HG03097 (cell line): ENCODE data around the gene CYP17A1.
"Not testable (repeated sequence)": the region's sequence is repeated elsewhere in the genome, so short reads cannot be mapped to it uniquely, and the experiment has no call there.

ENCODE experiments used
- ATAC-seq: cut with Tn5 transposase; IDR thresholded peaks from one replicate; pipeline ENCODE4 v1.9.1; 2021; ENCODE audit not compliant: unreplicated experiment, low FRiP score

CYP17A1 gene

DNA sequence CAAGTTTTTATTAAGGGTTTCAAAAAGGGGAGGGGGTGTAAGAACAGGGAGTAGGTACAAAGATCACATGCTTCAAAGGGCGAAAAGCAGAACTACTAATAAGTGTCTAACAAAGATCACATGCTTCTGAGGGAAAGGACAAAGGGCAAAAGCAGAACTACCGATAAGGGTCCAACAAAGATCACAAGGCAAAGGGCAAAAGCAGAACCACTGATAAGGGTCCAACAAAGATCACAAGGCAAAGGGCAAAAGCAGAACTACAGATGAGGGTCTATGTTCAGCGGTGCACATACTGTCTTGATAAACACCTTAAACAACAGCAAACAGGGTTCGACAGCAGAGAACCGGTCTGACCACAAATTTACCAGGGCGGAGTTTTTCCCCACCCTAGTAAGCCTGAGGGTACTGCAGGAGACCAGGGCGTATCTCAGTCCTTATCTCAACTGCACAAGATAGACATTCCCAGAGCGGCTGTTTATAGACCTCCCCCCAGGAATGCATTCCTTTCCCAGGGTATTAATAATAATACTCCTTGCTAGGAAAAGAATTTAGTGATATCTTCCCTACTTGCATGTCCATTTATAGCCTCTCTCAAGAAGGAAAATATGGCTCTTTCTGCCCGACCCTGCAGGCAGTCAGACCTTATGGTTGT lies 1.2 kb upstream of the CYP17A1 start:
- ATAC-seq = not testable (repeated sequence)

DNA sequence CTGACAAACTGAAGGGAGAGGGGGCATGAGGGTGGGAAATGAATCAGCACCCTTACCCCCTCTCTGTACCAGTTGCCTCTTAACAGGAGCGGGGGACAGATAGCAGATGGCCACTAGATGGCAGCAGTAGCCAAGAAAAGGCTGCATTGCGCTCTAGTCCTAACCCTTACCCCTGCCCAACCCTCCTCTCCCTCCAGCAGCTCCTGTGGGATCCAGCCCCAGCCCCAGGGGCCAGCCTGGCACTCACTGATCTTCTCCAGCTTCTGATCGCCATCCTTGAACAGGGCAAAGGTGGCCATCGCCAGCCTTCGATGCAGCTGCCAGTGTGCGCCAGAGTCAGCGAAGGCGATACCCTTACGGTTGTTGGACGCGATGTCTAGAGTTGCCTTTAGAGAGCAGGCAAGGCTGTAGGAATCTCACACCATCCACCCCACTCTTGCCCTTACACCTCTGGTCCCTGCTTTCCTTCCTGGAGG lies 2.2 kb downstream of the CYP17A1 start:
- ATAC-seq = no peak

DNA sequence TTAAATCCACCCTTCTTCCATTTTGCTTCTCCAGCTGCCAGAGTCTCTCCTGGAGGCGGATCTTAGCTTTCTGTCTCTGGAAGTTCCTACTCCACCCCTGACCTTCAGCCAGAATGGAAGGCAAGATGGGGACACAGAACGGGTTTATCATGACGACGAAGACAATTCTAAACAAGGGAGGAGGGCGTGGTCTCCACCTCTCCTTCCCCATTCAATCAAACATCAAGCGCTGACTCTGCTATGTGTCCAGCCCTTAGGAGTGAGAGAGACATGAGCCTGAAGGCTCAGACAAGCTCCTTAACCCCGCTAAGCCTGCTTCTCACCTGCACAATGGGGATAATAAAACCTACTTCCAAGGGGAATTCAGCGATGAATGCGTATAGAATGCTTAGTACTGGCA lies 3.1 kb downstream of the CYP17A1 start:
- no peak for ATAC-seq

DNA sequence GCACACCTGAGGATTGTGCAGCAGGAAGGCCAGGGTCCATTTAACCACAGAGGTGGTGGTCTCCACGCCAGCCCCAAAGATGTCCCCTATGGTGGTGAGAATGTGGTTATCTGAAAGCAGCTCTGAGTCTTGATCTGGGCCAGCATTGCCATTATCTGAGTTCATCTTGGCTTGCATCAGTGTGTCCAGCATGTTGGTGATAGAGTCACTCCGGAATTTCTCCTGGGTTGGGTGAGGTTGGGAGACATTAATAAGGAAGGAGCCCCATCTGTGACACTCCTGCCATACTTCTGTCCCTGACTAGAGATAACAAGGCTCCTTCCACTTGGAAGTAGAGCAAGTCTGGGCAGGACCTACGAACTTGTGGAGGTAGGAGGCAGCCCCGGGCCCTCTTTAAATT lies 4.2 kb downstream of the CYP17A1 start:
- no peak for ATAC-seq

DNA sequence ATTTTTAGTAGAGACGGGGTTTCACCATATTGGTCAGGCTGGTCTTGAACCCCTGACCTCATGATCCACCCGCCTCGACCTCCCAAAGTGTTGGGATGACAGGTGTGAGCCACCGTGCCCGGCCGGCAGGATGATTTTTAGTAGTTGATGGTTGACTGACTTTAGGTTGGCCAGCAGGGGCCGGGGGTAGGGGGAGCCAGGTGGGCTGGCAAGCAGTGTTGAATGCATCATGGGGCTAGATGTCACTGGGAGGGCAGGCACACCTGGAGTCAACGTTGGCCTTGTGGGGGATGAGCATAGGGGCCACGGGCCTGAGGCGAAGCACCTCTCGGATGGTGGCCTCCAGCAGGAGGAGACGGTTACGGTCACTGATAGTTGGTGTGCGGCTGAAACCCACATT lies 5.0 kb downstream of the CYP17A1 start:
- no peak for ATAC-seq

DNA sequence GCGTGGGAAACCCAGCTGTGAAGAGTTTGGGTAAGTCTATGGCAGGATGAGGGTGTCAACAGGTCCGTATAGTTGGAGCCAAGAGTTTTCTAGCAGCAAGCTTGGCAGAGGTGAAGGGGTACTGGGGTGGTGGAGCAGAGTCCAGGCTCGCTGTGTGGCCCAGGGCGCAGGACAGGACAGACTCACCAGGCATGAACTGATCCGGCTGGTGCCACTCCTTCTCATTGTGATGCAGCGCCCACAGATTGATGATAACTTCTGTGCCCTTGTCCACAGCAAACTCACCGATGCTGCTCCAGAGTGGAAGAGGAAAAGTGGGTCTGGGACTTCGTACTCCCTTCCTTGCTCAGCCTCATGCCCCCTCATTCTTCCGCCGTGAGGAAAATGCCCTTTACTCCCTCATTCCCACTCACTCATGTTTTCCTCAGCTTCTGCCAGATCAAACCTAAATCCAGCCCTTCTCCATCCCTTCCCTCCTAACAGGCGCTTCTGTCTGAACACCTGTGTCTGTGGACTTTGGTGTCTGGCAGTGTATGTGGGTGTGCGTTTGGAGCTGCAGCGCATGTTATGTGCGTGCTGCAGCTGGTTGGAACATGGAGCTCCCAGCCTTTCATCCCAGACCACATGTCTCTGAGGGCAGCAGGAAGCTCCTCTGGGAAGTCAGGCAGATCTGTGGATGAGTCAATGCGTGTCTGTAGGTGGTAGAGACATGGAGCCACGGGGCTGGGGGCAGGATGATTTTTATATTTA lies 5.7 kb downstream of the CYP17A1 start:
- ATAC-seq = no peak

DNA sequence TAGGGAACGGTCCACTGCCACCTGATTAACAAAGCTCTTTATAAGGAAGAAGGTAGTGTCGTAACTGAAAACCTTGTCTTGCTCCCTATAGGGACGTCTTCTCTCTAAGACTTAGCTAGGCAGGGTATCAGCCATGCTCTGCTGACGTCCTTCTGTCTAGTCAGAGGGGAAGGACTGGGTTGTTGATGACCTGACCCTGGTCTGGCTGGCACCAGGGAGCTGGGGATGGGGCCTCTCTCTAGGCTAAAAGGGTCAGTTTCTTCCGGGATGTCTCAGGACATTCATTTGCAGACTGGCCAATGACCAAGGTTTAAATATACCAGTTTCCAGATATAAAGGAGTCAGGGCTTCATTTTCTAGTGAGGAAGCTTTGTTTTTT lies 9.6 kb downstream of the CYP17A1 start:
- no peak for ATAC-seq

DNA sequence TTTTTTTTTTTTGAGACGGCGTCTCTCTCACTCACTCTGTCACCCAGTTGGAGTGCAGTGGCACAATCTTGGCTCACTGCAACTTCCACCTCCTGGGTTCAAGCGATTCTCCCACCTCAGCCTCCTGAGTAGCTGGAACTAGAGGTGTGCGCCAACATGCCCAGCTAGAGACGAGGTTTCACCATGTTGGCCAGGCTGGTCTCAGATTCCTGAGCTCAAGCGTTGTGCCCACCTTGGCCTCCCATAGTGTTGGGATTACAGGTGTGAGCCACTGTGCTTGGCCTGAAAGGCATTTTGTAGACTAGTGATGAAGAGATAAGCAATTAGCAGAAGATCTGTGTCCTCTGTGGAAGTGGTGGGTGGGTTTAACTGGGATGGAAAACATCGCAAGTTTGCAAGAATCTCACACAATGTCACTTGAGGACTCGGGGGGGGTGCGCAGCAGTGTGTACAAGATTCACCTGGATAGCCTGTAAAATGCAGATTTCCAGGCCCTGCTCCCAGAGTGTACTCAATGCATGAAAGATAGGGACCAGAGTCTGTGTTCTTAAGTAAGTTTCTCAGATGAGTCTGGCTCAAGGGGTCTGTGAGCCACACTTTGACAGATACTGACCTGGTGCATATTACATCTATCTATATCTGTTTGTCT lies 10.9 kb downstream of the CYP17A1 start:
- ATAC-seq = no peak

DNA sequence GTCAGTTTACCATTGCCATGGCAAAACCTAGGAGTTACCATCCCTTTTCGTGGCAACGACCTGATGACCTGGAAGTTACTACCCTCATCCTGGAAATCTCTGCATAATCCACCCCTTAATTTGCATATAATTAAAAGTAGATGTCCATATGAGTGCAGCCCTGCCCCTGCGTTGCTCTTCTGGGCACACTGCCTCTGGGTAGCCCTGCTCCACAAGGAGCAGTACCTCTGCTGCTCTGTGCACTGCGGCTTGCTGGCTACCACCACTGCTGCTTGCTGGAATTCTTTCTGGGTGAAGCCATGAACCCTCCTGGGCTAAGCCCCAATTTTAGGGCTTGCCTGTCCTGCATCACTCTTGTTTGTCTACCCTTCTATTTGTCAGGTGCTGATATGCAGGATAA lies 12.5 kb downstream of the CYP17A1 start:
- no peak for ATAC-seq

DNA sequence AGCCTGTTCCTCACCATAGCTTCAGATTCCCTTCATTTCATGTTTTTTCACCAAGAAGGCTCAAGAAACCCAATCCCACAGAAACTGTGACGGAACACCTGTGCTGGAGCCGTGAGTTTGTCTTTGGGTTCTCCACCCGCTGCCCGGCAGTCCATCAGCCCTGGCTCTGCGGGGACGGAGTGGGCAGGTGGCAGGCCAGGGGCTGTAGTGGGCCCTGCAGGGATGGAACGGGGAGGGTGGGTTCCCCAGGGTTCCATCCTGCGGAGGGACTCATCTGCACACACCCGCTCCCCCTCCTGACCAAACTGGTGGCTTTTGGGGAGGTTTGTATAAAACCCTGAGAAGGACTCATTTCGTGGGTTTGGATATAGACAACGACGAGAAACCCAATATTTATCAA lies 15.0 kb downstream of the CYP17A1 start:
- ATAC-seq = no peak

DNA sequence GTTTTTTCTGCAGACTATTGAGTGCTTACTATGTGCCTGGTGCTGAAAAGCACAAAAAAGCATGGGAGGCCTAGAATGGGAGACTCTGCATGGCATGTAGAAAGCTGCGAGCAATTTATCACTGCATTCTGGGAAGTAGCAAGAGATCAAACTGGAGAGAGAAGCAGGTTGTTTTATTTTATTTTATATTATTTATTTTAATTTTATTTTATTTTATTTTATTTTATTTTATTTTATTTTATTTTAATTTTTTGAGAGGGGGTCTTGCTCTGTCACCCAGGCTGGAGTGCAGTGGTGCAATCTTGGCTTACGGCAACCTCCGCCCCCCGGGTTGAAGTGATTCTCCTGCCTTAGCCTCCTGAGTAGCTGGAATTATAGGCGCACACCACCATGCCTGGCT lies 17.2 kb downstream of the CYP17A1 start:
- not testable (repeated sequence) for ATAC-seq

DNA sequence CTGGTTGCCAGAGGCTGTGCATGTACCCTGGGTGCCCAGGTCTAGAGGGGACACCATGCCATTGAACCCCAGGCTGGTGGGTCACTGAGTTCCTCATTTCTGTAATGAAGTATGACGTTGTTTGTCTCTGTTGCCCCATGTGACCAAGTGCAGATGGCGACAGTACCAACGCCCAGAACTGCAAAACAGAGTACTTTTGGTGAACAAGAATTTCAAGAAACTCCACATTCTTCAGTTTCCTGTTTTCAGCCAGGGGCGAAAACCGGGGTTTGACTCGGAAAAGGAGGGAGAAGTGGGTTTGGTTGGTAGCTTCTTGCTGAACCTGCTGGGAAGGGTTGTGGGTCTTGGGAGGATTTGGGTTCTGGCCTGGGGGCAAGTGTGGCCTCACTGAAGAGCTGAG lies 18.2 kb downstream of the CYP17A1 start:
- no peak for ATAC-seq

DNA sequence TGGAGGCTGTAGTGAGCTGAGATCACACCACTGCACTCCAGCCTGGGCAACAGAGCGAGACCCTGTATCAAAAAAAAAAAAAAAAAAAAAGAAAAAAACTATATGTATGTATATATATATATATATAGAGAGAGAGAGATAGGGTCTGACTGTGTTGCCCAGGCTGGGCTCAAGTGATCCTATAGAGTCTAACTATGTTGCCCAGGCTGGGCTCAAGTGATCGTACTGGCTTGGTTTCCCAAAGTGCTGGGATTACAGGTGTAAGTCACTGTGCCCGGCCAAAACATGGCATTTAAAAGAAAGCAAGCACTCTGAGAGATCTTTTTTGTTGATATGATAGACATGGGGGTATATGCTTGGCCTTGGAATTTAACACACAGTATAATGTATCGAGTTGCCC lies 20.0 kb downstream of the CYP17A1 start:
- no peak for ATAC-seq

DNA sequence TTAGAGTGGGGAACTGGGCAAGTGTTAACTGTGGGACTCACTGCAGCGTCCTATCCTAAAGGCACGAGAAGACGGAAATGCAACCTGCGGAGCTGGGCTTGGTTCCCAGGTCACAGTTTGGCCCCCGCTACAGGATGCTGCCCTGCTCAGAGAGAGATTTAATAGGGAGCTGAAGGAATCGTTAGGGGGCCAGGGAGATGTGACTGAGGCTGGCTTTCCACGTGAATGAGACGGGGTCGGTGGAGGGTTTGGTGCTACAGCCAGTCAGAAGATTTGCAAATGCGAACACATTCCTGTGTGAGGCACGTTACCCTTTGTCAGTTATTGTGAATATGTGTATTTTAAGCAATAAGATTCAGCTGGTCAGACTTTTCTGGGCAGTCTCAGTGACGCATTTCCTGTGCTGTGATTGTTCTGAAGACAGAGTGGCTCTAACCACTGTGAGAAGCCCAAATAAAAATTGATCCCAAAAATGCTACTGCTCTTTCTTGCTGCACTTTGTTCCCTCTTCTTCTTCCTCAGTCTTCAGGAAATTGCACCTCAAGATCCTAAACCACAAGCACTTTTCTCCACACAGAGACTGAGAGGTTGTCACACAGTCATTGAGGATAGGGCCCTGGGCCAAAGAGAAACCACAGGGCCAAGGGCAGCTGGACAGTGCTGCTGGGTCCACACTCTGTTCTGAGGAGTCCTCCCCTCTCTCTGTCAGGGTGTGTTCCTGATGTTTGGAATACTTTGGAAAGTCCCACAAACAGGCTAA lies 21.2 kb downstream of the CYP17A1 start:
- no peak for ATAC-seq

DNA sequence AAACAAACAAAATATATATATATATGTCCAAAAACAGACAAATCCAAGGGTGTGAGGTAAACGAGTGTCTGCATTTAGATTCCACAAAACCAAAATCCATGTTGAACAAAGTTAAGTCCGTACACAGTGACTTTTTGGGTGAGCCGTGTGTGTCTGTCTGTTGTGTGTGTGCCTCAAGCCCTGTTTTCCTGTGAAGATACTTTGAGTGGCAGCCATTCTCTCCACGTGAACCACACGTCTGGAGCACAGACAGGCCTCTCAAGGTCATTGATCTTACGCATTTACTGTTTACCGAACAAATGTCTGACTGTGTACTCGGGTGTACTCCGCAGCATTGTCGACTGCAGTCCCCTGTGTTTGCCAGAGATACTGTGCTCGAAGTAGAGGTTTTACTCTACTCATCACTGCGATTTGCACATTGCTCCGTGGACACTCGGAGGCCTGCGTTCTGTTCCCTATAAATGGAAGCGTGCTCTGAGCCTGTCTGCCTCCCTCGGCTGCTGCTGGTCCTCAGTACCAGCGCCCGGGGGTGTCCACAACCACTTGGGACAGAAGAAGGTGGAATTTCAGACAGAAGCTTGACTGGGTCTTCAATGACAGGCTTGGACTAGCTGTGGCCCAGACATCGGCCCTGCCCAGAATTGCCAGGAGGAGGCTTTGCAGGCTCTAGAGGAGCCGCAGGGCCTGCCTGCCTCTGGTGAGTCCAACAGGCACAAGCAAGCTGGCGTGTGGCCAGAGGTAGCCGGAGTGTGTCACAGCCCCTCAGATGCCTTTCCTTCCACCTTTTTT lies 22.1 kb downstream of the CYP17A1 start:
- no peak for ATAC-seq

DNA sequence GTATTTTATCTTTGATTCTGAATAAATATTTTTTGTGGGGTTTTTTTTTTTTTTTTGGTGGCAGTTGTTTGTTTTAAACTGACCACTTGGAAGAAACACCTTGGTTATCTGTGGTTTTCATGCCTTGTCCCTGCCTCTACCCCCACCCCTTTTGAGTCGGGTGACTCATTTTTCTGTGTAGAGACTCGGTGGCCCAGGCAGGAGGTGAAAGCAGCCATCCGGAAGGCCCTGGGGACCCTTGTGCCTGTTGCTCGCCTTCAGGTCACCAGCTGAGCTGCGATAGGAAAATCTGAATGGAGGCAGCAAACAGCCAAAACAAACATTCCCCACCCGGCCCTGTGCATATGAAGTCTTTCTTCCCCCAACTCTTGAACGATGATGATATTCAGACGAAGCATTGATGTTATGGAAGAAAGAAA lies 22.8 kb downstream of the CYP17A1 start:
- ATAC-seq = no peak

DNA sequence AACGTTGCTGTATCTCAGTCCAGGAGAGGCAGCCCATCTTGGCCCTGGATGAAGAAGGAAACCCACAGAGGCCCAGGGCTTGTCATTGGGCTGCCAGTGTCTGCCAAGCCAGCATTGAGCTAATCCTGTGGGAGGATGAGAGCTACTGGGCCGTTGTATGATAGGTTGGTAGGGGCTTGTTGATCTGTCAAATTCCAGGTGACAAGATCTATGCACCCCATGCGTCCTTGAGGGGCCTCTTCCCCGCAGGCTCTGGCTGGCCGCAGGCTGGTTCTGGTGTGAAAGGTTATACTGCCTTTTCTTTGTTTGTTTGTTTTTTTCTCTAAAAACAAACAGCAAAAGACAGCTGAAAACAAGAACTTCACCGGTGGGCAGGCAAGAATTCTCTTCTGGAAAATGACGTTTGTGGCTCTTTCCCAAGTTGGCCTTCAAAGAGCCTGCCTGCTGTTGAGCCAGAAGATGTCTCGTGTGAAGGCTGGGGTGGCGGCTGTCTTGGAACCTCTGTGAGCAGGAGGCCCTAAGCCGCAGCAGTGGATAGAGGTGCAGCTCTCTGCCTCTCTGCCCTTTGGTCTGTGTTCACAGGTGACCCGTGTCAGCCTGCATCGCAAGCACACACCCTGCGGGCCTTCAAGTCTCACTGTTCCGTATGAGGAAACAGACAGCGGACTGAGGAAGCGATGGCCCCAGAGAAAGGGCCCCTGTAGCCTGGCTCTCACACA lies 23.3 kb downstream of the CYP17A1 start:
- no peak for ATAC-seq

DNA sequence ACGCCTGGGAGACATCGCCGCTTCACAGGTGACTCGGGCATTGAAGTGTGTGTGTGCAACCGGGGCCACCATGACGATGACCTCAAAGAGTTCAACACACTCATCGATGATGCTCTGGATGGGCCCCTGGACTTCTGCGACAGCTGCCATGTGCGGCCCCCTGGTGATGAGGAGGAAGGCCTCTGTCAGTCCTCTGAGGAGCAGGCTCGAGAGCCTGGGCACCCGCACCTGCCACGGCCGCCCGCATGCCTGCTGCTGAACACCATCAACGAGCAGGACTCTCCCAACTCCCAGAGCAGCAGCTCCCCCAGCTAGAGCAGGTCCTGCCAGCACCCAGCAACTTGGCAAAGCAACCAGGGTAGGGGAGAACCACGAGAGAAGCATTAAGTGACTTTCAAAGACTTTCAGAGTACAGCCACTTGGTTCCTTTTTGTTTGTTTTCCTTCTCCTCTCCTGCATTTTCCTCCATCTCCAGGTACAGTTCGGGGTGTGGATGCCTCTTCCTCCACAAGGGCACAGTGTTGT lies 24.1 kb downstream of the CYP17A1 start:
- ATAC-seq = no peak

DNA sequence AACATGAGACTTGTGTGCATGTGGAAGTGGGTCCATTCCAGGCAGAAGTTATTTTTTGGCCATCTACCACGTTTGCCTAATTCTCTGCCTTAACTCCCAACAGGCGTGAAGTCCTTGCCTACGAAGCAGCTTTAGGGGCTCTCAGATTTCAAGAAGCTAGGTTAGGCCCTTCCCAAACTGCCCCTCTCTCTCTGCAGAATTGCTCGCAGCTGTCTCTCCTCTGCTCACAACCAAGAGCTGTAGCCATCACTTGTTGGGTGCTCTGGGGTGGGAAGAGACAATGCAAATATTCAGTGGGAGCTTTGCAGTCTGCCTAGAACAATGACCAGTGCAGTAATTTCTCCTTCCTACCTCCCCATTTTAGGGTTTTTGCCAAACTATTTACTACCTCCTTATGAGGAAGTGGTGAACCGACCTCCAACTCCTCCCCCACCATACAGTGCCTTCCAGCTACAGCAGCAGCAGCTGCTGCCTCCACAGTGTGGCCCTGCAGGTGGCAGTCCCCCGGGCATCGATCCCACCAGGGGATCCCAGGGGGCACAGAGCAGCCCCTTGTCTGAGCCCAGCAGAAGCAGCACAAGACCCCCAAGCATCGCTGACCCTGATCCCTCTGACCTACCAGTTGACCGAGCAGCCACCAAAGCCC lies 24.9 kb downstream of the CYP17A1 start:
- ATAC-seq = no peak
